Esophagus squamous epithelium (tissue), 5 donors: ENCODE results near the gene PCDH17. TPM values are rescaled to one million over a fixed set of nuclear protein-coding genes. Genes with fewer than 3 reads are reported as not detected.

ENCODE experiments used
- DNase-seq: peaks from one replicate; lab custom pipeline; 2025; lab: John Stamatoyannopoulos, UW
- H3K27ac ChIP-seq, 4 donors: fragments of 200-600 bp; sonication (generic); one replicate each; pipeline ENCODE4 v1.5.1; 2016 to 2019; ENCODE audit warnings: mild to moderate bottlenecking in 1 of 4
- H3K27me3 ChIP-seq, 4 donors: fragments of 200-600 bp; sonication (generic); 1 replicate in 3 of 4; 2 replicates in 1 of 4; pipeline versions ENCODE4 v1.5.1 to v1.6.0; 2017 to 2021; ENCODE audit warnings: antibody characterized with exemption in 1 of 4
- H3K36me3 ChIP-seq, 3 donors: fragments of 200-600 bp; sonication (generic); one replicate each; pipeline ENCODE4 v1.5.1; 2016 to 2019
- H3K4me1 ChIP-seq, 3 donors: fragments of 200-600 bp; sonication (generic); one replicate each; pipeline ENCODE4 v1.5.1; 2017 to 2019
- H3K4me3 ChIP-seq, 4 donors: fragments of 200-600 bp; sonication (generic); 1 replicate in 3 of 4; 2 replicates in 1 of 4; pipeline ENCODE4 v1.5.1; 2016 to 2019; ENCODE audit warnings: mild to moderate bottlenecking in 2 of 4, moderate library complexity in 1 of 4
- H3K9me3 ChIP-seq, 3 donors: fragments of 200-600 bp; sonication (generic); one replicate each; pipeline ENCODE4 v1.5.1; 2016 to 2019
- CTCF ChIP-seq, 6 experiments: fragments of 450-650 bp in 4 of 6; fragments of 200-600 bp in 2 of 6; sonication (generic) in 2 of 6; IDR thresholded peaks; one replicate each; pipeline ENCODE4 v1.5.1; 2016 to 2019; ENCODE audit warnings: antibody characterized with exemption in 6 of 6, mild to moderate bottlenecking in 4 of 6, moderate library complexity in 4 of 6
- POLR2A ChIP-seq, 4 donors: fragments of 450-650 bp; IDR thresholded peaks; one replicate each; pipeline ENCODE4 v1.6.1; 2017; ENCODE audit warnings: antibody characterized with exemption in 4 of 4, mild to moderate bottlenecking in 4 of 4, moderate library complexity in 3 of 4
- WGBS, 2 donors: methylation state at CpG; one replicate each; pipeline ENCODE4 v1.1.5; 2018; 5-methylcytosine and 5-hydroxymethylcytosine counted together
- intact Hi-C: fragments of 100-400 bp; cut with DNase I; formaldehyde crosslinking; loops from one replicate; pipeline ENCODE4 v1.15.0; 2022
- total RNA-seq, 4 donors: library from RNA; depleted of rRNA; stranded (reverse); fragments of >200 nt; gene quantifications; one replicate each; pipeline ENCODE4 v1.1.0, GENCODE V29; 2016
- donor health status: DM: yes; HTN: yes; CAD: no.

PCDH17 gene
- total RNA-seq, 4 donors from 2014 or later = 0.83 to 3.8 (median 1.7) TPM

- H3K4me1 ChIP-seq = no peaks in the 10 kb centered on the region
- no peak for TF ChIP-seq CTCF (IDR thresholded peaks at IDR 0.05)
- TF ChIP-seq POLR2A (IDR thresholded peaks at IDR 0.05) = no peak
- H3K9me3 ChIP-seq = no peaks in the 10 kb centered on the region
- intact Hi-C loops = no loop called here
- no peak overlapping the region for H3K27ac ChIP-seq
- H3K36me3 ChIP-seq = no peaks in the 10 kb centered on the region
- H3K4me3 ChIP-seq = no peak overlapping the region
- no peak for DNase-seq
- H3K27me3 ChIP-seq = no peaks in the 10 kb centered on the region
- 75 to 78% methylated on average over 4 of the region's 4 CpGs for WGBS, 2 donors
These were observed 9.1 kb downstream of the PCDH17 start for GRCh38 chr13:57640607-57641006.

DNA sequence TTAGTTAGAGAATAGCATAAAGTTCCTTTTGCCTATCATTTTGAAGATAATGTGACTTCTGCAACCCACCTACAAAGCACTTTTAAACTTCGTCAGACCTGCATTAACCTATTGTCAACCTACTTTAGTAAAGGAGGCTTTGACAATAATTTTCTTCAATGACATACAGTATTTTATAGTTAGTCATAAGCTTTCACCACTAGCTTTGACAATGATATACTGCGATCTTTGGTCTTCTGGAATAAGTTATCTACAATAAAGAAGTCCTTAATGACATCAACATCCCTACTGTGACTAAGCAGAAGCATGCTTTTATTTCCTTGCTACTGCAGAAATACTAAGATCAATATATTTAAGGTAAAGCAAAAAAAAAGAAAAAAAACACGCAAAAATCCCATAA lies 9.5 kb downstream of the PCDH17 start:
- no peak overlapping the region for H3K4me3 ChIP-seq
- no peak for DNase-seq

GRCh38 chr13:57644106-57644505 lies 12.6 kb downstream of the PCDH17 start:
- Histone ChIP-seq H3K4me1 (no peaks in the 10 kb centered on the region), H3K36me3 (no peaks in the 10 kb centered on the region), H3K4me3 (no peak overlapping the region), H3K27me3 (no peaks in the 10 kb centered on the region), H3K9me3 (no peaks in the 10 kb centered on the region), H3K27ac (no peak overlapping the region)
- TF ChIP-seq POLR2A (IDR thresholded peaks at IDR 0.05) = no peak
- no peak for TF ChIP-seq CTCF (IDR thresholded peaks at IDR 0.05)
- intact Hi-C loops = no loop called here
- 74 to 77% methylated on average over 3 of the region's 3 CpGs for WGBS, 2 donors
- DNase-seq = no peak

More for the DNA sequence above, 9.5 kb downstream of the PCDH17 start:
- 56 to 57% methylated on average over 3 of the region's 3 CpGs for WGBS, 2 donors
- no peaks in the 10 kb centered on the region for H3K9me3 ChIP-seq
- H3K27ac ChIP-seq = no peak overlapping the region
- no peaks in the 10 kb centered on the region for H3K27me3 ChIP-seq
- H3K4me1 ChIP-seq = no peaks in the 10 kb centered on the region
- TF ChIP-seq CTCF (IDR thresholded peaks at IDR 0.05) (no peak), POLR2A (IDR thresholded peaks at IDR 0.05) (no peak)
- intact Hi-C loops = no loop called here
- H3K36me3 ChIP-seq = no peaks in the 10 kb centered on the region

DNA sequence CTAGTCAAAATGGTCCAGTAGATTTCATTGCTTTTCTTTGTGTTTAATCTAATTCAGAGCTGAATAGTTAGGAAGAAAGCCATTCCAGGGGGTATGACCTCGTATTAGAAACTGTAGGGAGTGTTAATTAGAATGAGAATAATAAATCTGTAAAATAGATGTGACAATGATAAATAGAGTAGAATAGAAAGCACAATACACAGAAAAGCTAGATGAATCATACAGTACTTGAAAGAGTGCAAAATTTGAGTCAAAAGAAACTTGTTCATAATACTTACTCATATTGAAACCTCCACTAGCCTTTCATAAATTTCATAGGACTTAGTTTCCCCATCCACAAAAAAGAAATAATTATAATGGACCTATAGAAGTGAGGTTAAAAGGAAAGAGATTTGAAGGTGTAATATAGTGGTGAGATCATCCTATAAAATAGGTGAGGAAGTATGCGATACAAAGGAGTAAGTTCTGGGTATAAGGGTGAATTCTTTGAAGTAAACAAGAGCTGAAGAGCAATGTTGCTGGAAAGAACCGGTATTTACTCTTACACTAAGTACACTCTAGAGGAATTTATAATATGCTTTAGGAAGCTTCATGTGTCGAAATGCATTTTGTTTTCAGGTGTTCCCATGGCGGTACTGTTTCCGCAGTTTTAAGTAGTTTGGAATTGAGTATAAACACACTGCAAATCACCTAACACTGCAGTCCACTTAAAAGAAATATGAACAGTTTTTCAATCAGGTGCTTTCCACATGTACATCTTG lies 21.9 kb downstream of the PCDH17 start:
- H3K9me3 ChIP-seq = no peaks in the 10 kb centered on the region
- WGBS, 2 donors = 43 to 60% methylated on average over 6 of the region's 6 CpGs
- no peak overlapping the region for H3K27ac ChIP-seq
- no peak overlapping the region for H3K4me3 ChIP-seq
- no peak for TF ChIP-seq POLR2A (IDR thresholded peaks at IDR 0.05)
- intact Hi-C loops = no loop called here
- no peaks in the 10 kb centered on the region for H3K36me3 ChIP-seq
- no peaks in the 10 kb centered on the region for H3K27me3 ChIP-seq
- no peak for DNase-seq
- no peaks in the 10 kb centered on the region for H3K4me1 ChIP-seq

GRCh38 chr13:57665481-57665880 lies 33.9 kb downstream of the PCDH17 start:
- intact Hi-C loops = no loop called here
- no peaks in the 10 kb centered on the region for H3K4me1 ChIP-seq
- H3K4me3 ChIP-seq = no peak overlapping the region
- no peaks in the 10 kb centered on the region for H3K36me3 ChIP-seq
- DNase-seq = no peak
- no peaks in the 10 kb centered on the region for H3K27me3 ChIP-seq
- no peak for TF ChIP-seq POLR2A (IDR thresholded peaks at IDR 0.05)
- no peak for TF ChIP-seq CTCF (IDR thresholded peaks at IDR 0.05)
- WGBS, 2 donors = 45 to 50% methylated on average over 4 of the region's 4 CpGs
- H3K9me3 ChIP-seq = no peaks in the 10 kb centered on the region
- H3K27ac ChIP-seq = no peak overlapping the region
